ENCODE data around the gene TMC3. TPM values are rescaled to one million over a fixed set of nuclear protein-coding genes. Genes with fewer than 3 reads are reported as not detected.

The TMC3 gene
- total and polyA plus RNA-seq, 9 donors: 0.05 to 0.23 TPM; not detected in 7

DNA sequence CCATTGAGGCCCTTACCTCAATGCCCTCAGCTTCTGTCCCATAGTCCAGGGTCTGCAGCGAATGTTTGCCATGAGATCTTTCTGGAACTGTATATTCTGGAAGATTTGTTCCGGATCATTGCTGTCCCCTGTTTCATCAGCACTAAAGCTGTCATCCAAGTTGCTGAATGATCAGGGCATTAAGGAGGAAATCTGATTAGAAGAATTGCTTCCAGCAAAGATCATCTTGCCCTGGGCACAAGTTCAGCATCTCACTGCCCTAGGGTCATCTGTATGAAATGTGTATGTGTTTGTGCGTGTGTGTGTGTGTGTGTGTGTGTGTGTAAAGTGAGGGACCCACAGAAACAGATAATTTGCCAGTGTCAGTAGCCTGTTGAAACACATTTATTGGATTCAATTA lies 1.4 kb downstream of the TMC3 start:
- no peaks in the 10 kb centered on the region for H3K36me3 ChIP-seq
- intact Hi-C loops (cut with DNase I): no loop called here
- no peaks in the 10 kb centered on the region for H3K27me3 ChIP-seq
- no peak overlapping the region for H3K4me3 ChIP-seq
- H3K9me3 ChIP-seq: no peaks in the 10 kb centered on the region
- TF ChIP-seq CTCF (IDR thresholded peaks at IDR 0.05) (no peak), POLR2A (IDR thresholded peaks at IDR 0.05) (no peak), EP300 (IDR thresholded peaks at IDR 0.05) (no peak)
- no peaks in the 10 kb centered on the region for H3K4me1 ChIP-seq (ENCODE audit: insufficient read depth)
- no peak overlapping the region for H3K27ac ChIP-seq
- 72 to 92% (median 76%) methylated on average over 3 of the region's 3 CpGs for WGBS, 3 donors
- no peak for DNase-seq

DNA sequence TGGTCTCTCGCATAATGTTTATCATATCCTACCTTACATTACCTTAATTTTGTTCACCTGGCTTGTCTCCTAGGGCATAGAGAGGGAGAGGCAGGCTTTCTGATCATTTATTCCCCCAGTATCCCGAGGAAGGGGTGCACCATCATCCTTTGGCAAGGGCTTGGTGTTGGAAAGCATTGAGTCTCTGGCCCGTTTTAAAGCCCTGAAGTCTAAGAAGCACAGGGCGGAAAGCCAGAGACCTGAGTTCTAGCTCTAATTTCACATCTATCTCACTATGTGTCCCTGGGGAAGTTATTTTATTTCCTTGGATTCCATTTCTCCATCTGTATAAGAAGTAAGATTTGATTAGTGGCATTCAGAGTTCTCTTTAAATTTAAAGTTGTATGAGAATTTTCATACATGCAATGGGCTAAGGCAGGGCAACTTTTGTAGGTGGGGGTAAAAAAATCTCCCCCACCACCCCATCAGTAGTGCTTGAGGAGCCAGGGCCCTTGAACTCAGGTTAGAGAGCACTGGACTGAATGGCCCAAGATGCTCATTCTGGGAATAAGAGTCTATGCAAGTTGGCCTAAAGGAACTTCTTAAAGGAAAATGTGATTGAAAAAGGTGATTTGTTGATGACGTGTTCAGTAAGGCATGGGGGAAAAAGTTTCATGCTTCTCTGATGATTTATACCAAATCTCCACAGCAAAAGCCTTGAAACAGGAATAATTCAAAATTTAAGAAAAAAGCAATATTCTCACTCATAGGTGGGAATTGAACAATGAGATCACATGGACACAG lies 10.1 kb downstream of the TMC3 start:
- no peak for DNase-seq
- Histone ChIP-seq H3K27ac (no peak overlapping the region), H3K27me3 (no peaks in the 10 kb centered on the region), H3K9me3 (no peaks in the 10 kb centered on the region), H3K4me3 (no peak overlapping the region), H3K36me3 (no peaks in the 10 kb centered on the region), H3K4me1 (ENCODE audit: insufficient read depth) (peaks cover 2% of the 10 kb centered on the region)
- intact Hi-C loops (cut with DNase I): no loop called here
- TF ChIP-seq CTCF (IDR thresholded peaks at IDR 0.05) (no peak), POLR2A (IDR thresholded peaks at IDR 0.05) (no peak), EP300 (IDR thresholded peaks at IDR 0.05) (no peak)
- WGBS, 3 donors: 49 to 64% (median 61%) methylated on average over 5 of the region's 5 CpGs

DNA sequence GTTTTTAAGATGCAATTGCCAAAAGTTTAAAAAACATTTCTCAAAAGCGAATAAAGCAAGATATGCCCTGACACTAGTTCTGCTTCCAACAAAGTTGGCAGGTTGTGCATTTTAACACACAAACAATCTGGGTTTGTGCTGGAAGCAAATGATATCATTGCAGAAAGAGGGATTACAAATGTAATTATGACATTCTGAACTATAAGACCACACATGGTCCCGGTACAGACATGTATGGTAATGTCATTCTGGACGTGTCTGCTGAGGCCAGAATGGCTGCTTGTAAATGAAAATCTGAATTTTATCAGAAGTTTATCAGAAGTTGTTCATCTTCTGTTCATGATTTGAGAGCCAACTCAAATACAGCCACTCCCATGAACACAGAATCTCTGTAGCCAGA lies 10.7 kb downstream of the TMC3 start:
- 26 to 48% (median 28%) methylated on average over 3 of the region's 3 CpGs for WGBS, 3 donors
- no peaks in the 10 kb centered on the region for H3K9me3 ChIP-seq
- DNase-seq: no peak
- no peak overlapping the region for H3K4me3 ChIP-seq
- no peaks in the 10 kb centered on the region for H3K27me3 ChIP-seq
- no peak for TF ChIP-seq EP300 (IDR thresholded peaks at IDR 0.05)
- peaks cover 2% of the 10 kb centered on the region for H3K4me1 ChIP-seq (ENCODE audit: insufficient read depth)
- H3K27ac ChIP-seq: no peak overlapping the region
- H3K36me3 ChIP-seq: no peaks in the 10 kb centered on the region
- intact Hi-C loops (cut with DNase I): no loop called here

DNA sequence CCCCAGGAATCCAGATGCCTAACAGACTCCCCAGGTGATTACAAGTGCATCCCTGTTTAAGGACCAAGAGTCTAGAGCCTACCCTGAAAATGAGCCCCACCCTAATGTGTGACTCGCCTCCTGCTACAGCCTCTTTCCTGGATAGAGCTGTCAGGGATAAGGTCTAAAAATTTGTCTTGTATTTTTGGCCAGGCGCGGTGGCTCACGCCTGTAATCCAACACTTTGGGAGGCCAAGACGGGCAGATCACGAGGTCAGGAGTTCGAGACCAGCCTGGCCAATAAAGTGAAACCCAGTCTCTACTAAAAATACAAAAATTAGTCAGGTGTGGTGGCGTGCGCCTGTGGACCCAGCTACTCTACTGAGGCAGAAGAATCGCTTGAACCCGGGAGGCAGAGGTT lies 11.2 kb downstream of the TMC3 start:
- 80 to 92% (median 84%) methylated on average over 11 of the region's 11 CpGs for whole genome bisulfite sequencing, 3 donors
- Histone ChIP-seq H3K9me3 (no peaks in the 10 kb centered on the region), H3K36me3 (no peaks in the 10 kb centered on the region), H3K27me3 (no peaks in the 10 kb centered on the region), H3K4me1 (ENCODE audit: insufficient read depth) (peaks cover 2% of the 10 kb centered on the region), H3K4me3 (no peak overlapping the region), H3K27ac (no peak overlapping the region)
- DNase-seq: no peak
- intact Hi-C loops (cut with DNase I): no loop called here
- TF ChIP-seq CTCF (IDR thresholded peaks at IDR 0.05) (no peak), EP300 (IDR thresholded peaks at IDR 0.05) (no peak), POLR2A (IDR thresholded peaks at IDR 0.05) (no peak)

DNA sequence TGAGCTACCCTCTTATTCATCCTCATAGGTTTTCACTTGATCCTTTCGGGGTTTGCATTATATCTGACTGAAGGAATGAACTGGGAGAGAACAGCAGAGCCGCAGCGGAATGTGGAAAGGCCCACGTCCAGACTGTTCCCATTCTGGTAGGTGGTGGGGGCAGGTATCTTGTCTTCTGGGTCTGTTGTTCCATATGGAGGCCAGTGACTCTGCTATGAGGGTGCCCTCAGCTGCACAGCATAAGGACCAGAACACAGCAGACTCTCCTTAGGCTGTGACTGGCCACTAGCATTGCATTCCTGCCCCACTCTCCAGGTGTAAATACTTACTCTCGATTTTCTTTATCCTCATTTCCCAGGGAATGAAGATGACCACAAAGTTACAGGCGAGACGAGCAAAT lies 12.1 kb downstream of the TMC3 start:
- H3K9me3 ChIP-seq: no peaks in the 10 kb centered on the region
- 94 to 96% (median 95%) methylated on average over 7 of the region's 7 CpGs for whole genome bisulfite sequencing, 3 donors
- no peak overlapping the region for H3K4me3 ChIP-seq
- no peaks in the 10 kb centered on the region for H3K36me3 ChIP-seq
- no peak for DNase-seq
- peaks cover 2% of the 10 kb centered on the region for H3K4me1 ChIP-seq (ENCODE audit: insufficient read depth)
- intact Hi-C loops (cut with DNase I): no loop called here
- no peaks in the 10 kb centered on the region for H3K27me3 ChIP-seq
- H3K27ac ChIP-seq: no peak overlapping the region
- TF ChIP-seq EP300 (IDR thresholded peaks at IDR 0.05): no peak
- TF ChIP-seq CTCF (IDR thresholded peaks at IDR 0.05): no peak
- no peak for TF ChIP-seq POLR2A (IDR thresholded peaks at IDR 0.05)
